ENCODE data around the gene CLASP1. TPM values are rescaled to one million over a fixed set of nuclear protein-coding genes. Genes with fewer than 3 reads are reported as not detected.

The CLASP1 gene
- total RNA-seq, 1 donor: 46.0 TPM

GRCh38 chr2:121634354-121635307 is 14.6 kb downstream of the CLASP1 start:
- peak overlapping the region; percentile 14 for H3K27ac ChIP-seq (ENCODE audit: low read depth, low read length)
- H2AFZ ChIP-seq (ENCODE audit: low read length): no peak overlapping the region
- no peak overlapping the region for H3K4me3 ChIP-seq (ENCODE audit: insufficient read depth, low read length)
- DNase-seq (ENCODE audit: insufficient read length, low spot score, missing footprints): no peak
- no peaks in the 10 kb centered on the region for H3K36me3 ChIP-seq (ENCODE audit: insufficient read depth, low read length)
- H3K4me1 ChIP-seq (ENCODE audit: insufficient read depth, low read length): peaks cover 12% of the 10 kb centered on the region
- H4K20me1 ChIP-seq (ENCODE audit: insufficient read depth, low read length): peaks cover 24% of the 10 kb centered on the region
- no peak for TF ChIP-seq CTCF (IDR thresholded peaks at IDR 0.05; ENCODE audit: extremely low read depth, low read depth, low read length)
- peak overlapping the region; percentile 37 for H3K4me2 ChIP-seq (ENCODE audit: insufficient read depth, low read length)
- H3K9me3 ChIP-seq (ENCODE audit: low read depth, low read length): no peaks in the 10 kb centered on the region
- no peaks in the 10 kb centered on the region for H3K27me3 ChIP-seq (ENCODE audit: insufficient read depth, low read length)
- H3K79me2 ChIP-seq (ENCODE audit: insufficient read depth, low read length): peaks cover 72% of the 10 kb centered on the region

DNA sequence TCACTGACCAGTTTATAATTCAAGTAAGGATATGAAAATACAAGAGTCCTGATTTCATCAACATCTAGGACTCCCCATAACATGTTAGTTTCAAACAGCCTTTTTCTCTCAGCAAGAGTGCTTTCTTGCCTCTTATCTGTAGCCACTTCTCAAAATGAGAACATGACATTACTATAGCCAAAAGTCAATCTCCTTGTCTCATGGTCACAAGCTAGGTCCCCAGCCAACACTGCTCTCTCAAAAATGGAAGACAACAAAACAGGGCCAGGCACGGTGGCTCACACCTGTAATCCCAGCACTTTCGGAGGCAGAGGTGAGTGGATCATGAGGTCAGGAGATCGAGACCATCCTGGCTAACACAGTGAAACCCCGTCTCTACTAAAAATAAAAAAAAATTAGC is 15.8 kb downstream of the CLASP1 start:
- peaks cover 24% of the 10 kb centered on the region for H4K20me1 ChIP-seq (ENCODE audit: insufficient read depth, low read length)
- H3K27me3 ChIP-seq (ENCODE audit: insufficient read depth, low read length): no peaks in the 10 kb centered on the region
- H3K4me3 ChIP-seq (ENCODE audit: insufficient read depth, low read length): no peak overlapping the region
- no peaks in the 10 kb centered on the region for H3K9me3 ChIP-seq (ENCODE audit: low read depth, low read length)
- H3K4me1 ChIP-seq (ENCODE audit: insufficient read depth, low read length): peaks cover 12% of the 10 kb centered on the region
- no peaks in the 10 kb centered on the region for H3K36me3 ChIP-seq (ENCODE audit: insufficient read depth, low read length)
- H3K4me2 ChIP-seq (ENCODE audit: insufficient read depth, low read length): no peak overlapping the region
- no peak for DNase-seq (ENCODE audit: insufficient read length, low spot score, missing footprints)
- H3K79me2 ChIP-seq (ENCODE audit: insufficient read depth, low read length): peaks cover 66% of the 10 kb centered on the region
- TF ChIP-seq CTCF (IDR thresholded peaks at IDR 0.05; ENCODE audit: extremely low read depth, low read depth, low read length): no peak
- no peak overlapping the region for H3K27ac ChIP-seq (ENCODE audit: low read depth, low read length)
- H2AFZ ChIP-seq (ENCODE audit: low read length): no peak overlapping the region

GRCh38 chr2:121627525-121628050 is 21.7 kb downstream of the CLASP1 start:
- TF ChIP-seq CTCF (IDR thresholded peaks at IDR 0.05; ENCODE audit: extremely low read depth, low read depth, low read length): no peak
- Histone ChIP-seq H3K4me1 (ENCODE audit: insufficient read depth, low read length) (no peaks in the 10 kb centered on the region), H3K79me2 (ENCODE audit: insufficient read depth, low read length) (peaks cover 65% of the 10 kb centered on the region), H3K9me3 (ENCODE audit: low read depth, low read length) (no peaks in the 10 kb centered on the region), H4K20me1 (ENCODE audit: insufficient read depth, low read length) (peaks cover 15% of the 10 kb centered on the region), H3K4me3 (ENCODE audit: insufficient read depth, low read length) (no peak overlapping the region), H3K36me3 (ENCODE audit: insufficient read depth, low read length) (no peaks in the 10 kb centered on the region), H2AFZ (ENCODE audit: low read length) (no peak overlapping the region), H3K27ac (ENCODE audit: low read depth, low read length) (no peak overlapping the region), H3K4me2 (ENCODE audit: insufficient read depth, low read length) (no peak overlapping the region), H3K27me3 (ENCODE audit: insufficient read depth, low read length) (no peaks in the 10 kb centered on the region)
- DNase-seq (ENCODE audit: insufficient read length, low spot score, missing footprints): no peak

Data from osteoblast (primary cell).